ENCODE measurements around the gene TDRD5.

The TDRD5 gene

DNA sequence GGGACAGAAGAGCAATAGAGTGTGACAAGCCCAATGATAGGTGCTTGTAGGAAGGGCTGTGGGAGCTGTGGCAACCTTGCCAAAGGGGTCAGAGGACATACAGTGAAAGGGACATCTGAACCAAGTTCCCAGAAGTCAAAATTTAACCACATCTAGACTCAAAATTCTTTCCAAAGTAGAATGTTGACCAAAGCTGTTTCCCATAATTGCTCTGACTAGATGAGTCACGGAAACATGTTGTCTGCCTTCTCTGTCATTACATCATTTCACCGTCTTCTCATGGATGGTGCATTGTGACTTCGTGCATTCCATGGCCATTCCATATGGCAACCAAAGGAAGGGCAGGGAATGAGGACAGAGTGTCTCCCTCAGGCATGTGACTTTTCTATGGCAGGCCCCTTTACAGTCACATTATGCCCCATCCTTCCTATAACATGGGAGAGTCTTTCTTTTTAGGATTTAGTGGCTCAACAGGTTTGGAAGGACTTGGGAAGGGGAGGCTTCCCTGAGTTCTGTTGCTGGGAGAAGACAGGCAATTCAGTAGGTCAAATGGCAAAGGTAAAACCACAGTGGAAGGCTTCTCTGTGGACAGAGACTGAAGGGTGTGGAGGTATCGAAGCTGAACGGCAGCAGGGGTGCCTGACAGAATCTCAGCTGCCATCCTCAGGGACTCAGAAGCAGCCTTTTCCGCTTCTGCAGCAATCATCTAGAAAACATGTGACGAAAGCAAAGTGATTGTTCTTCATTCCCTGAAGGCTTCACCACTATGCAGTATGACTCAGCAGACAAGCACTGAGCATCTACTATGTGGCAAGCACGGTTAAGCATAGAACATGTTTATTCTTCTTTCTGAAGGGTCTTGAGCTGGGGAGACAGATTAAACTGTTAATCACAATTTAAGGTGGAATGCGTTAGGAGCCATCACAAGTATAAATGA lies 40.6 kb upstream of the TDRD5 start:
- no peak for TF ChIP-seq MYC (IDR thresholded peaks at IDR 0.05; ENCODE audit: low read depth, low read length)
- TF ChIP-seq, protein P1, sequence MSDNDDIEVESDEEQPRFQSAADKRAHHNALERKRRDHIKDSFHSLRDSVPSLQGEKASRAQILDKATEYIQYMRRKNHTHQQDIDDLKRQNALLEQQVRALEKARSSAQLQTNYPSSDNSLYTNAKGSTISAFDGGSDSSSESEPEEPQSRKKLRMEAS (IDR thresholded peaks at IDR 0.05; ENCODE audit: low read depth, low read length) = peak; percentile 72
- DNase-seq (ENCODE audit: low read depth) = peak; percentile 75
- H3K4me3 ChIP-seq (ENCODE audit: low read depth, low read length) = no peak overlapping the region

DNA sequence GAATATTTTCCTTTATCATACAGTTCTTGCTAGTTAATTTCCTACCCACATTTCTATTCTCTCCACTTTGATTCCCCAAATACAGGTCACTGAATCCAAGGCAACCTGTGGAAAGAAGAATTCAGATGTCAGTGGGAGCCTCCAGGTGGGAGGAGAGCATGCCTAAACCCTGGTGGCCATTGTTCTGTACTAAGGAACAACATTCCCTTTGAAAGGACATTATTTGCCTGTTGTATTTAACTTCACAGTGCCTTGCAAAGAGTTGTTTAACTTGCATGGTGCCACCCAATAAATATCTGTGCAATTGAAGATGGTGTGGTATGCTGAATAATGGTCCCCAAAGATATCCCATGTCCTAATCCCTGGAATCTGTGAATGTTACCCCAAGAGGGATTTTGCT lies 37.2 kb upstream of the TDRD5 start:
- TF ChIP-seq, protein P2, sequence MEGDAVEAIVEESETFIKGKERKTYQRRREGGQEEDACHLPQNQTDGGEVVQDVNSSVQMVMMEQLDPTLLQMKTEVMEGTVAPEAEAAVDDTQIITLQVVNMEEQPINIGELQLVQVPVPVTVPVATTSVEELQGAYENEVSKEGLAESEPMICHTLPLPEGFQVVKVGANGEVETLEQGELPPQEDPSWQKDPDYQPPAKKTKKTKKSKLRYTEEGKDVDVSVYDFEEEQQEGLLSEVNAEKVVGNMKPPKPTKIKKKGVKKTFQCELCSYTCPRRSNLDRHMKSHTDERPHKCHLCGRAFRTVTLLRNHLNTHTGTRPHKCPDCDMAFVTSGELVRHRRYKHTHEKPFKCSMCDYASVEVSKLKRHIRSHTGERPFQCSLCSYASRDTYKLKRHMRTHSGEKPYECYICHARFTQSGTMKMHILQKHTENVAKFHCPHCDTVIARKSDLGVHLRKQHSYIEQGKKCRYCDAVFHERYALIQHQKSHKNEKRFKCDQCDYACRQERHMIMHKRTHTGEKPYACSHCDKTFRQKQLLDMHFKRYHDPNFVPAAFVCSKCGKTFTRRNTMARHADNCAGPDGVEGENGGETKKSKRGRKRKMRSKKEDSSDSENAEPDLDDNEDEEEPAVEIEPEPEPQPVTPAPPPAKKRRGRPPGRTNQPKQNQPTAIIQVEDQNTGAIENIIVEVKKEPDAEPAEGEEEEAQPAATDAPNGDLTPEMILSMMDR (IDR thresholded peaks at IDR 0.05; ENCODE audit: low read depth, low read length) = no peak
- no peak for TF ChIP-seq POLR2A (IDR thresholded peaks at IDR 0.05; ENCODE audit: extremely low read depth, insufficient read length)
- TF ChIP-seq, protein P1 (IDR thresholded peaks at IDR 0.05; ENCODE audit: low read depth, low read length) = no peak
- no peak for TF ChIP-seq MYC (IDR thresholded peaks at IDR 0.05; ENCODE audit: low read depth, low read length)
- H3K4me3 ChIP-seq (ENCODE audit: low read depth, low read length) = no peak overlapping the region
- DNase-seq (ENCODE audit: low read depth) = no peak

DNA sequence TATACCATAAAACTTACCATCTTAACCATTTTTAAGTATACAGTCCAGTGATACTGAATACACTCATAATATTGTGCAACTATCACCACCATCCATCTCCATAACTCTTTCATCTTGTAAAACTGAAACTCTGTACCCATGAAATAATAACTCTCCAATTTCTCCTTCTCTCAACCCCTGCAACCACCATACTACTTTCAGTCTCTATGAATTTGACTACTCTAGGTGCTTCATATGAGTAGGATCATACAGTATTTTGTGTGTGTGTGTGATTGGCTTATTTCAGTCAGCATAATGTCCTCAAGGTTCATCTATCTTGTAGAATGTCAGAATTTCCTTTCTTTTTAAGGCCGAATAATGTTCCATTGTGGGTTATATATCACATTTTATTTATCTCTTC lies 33.6 kb upstream of the TDRD5 start:
- DNase-seq (ENCODE audit: low read depth) = no peak
- H3K4me3 ChIP-seq (ENCODE audit: low read depth, low read length) = no peak overlapping the region
- TF ChIP-seq MYC (IDR thresholded peaks at IDR 0.05; ENCODE audit: low read depth, low read length) (no peak), POLR2A (IDR thresholded peaks at IDR 0.05; ENCODE audit: extremely low read depth, insufficient read length) (no peak)
- TF ChIP-seq, protein P1 (IDR thresholded peaks at IDR 0.05; ENCODE audit: low read depth, low read length) = no peak
- TF ChIP-seq, protein P2 (IDR thresholded peaks at IDR 0.05; ENCODE audit: low read depth, low read length) = no peak

GRCh38 chr1:179575497-179576314 lies 15.9 kb upstream of the TDRD5 start, which contains the start of gene NPHS2:
NPHS2 (minus strand) TSS chr1:179575948; CDS start chr1:179575864, 84 bp downstream.
- no peak within 1 kb of the TSS for H3K4me3 ChIP-seq (ENCODE audit: low read depth, low read length)
- no peak for TF ChIP-seq POLR2A (IDR thresholded peaks at IDR 0.05; ENCODE audit: extremely low read depth, insufficient read length)
- TF ChIP-seq MYC (IDR thresholded peaks at IDR 0.05; ENCODE audit: low read depth, low read length) = no peak
- TF ChIP-seq, protein P2 (IDR thresholded peaks at IDR 0.05; ENCODE audit: low read depth, low read length) = no peak
- TF ChIP-seq, protein P1 (IDR thresholded peaks at IDR 0.05; ENCODE audit: low read depth, low read length) = no peak
- no peak for DNase-seq (ENCODE audit: low read depth)

- no peak for DNase-seq (ENCODE audit: low read depth)
- no peak for TF ChIP-seq POLR2A (IDR thresholded peaks at IDR 0.05; ENCODE audit: extremely low read depth, insufficient read length)
- TF ChIP-seq, protein P2 (IDR thresholded peaks at IDR 0.05; ENCODE audit: low read depth, low read length) = no peak
- no peak for TF ChIP-seq MYC (IDR thresholded peaks at IDR 0.05; ENCODE audit: low read depth, low read length)
- TF ChIP-seq, protein P1 (IDR thresholded peaks at IDR 0.05; ENCODE audit: low read depth, low read length) = no peak
- H3K4me3 ChIP-seq (ENCODE audit: low read depth, low read length) = no peak overlapping the region
Measured at GRCh38 chr1:179576509-179576908, 15.1 kb upstream of the TDRD5 start.
